ENCODE results near the gene ATXN3L.
"Not testable (repeated sequence)": the region's sequence is repeated elsewhere in the genome, so short reads cannot be mapped to it uniquely, and the experiment has no call there.

ATXN3L gene

DNA sequence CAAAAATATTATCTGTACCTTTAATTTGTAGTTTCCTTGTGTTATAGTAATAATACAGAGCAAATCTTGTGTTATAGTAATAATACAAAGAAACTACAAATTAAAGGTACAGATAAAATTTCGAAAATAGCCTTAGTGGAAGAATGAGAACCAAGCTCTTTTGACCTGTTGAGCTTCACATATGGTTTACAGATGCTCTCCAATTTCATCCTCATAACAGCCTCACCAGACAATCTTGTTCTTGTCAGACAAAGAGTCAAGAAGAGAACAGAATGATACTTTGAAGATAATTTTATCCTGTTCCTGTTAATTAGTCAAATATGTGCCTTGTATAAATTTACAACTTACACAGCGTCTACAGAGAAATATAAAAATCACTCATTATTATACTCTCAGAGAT lies 12.8 kb downstream of the ATXN3L start:
- no peak for DNase-seq (ENCODE audit: low read depth in 1 of 2, low spot score in 1 of 2)

DNA sequence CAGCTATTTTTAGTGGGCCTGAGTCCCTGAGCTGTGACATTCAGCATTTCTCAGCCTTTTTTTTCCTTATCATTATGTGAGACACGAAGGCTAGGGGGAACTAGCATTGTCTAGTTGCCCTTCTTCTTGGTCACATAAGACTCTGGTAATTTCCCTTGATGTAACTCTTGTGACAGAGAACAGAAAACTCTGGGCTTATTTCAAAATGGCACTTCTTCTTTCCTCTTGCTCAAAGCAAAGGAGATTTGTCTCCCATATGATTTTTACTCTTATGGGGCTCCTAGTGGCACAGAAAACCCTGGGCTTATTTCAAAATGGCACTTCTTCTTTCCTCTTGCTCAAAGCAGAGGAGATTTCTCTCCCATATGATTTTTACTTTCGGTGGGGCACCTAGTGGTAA lies 14.7 kb downstream of the ATXN3L start:
- no peak for DNase-seq (ENCODE audit: low read depth in 1 of 2, low spot score in 1 of 2)

DNA sequence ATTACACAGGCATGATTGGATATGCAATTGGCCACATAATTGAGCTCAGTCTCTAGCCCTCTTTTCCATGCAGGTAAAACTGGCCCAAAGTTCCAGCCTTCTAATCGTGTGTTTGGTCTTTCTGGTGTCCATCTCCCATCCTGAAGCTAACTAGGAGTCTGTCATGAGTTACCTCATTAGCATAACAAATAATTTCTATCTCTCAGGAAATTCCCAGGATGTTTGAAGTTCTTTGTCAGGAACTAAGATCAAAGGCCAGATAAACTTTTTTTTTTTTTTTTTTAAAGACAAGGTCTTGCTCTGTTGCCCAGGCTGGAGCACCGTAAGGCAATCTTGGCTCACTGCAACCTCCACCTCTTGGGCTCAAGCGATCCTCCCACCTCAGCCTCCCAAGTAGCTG lies 15.8 kb downstream of the ATXN3L start:
- DNase-seq (ENCODE audit: low read depth in 1 of 2, low spot score in 1 of 2), result no peak

DNA sequence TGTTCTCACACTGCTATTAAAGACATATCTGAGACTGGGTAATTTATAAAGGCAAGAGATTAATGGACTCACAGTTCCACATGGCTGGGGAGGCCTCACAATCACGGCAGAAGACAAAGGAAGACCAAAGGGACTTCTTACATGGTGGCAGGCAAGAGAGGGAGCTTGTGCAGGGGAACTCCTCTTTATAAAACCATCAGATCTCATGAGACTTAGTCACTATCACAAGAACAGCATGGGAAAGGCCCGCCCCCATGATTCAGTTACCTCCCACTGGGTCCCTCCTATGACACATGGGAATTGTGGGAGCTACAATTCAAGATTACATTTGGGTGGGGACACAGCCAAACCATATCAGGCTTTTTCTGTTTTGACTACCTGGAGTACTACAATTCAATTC lies 16.6 kb downstream of the ATXN3L start:
- not testable (repeated sequence) for DNase-seq (ENCODE audit: low read depth in 1 of 2, low spot score in 1 of 2)

DNA sequence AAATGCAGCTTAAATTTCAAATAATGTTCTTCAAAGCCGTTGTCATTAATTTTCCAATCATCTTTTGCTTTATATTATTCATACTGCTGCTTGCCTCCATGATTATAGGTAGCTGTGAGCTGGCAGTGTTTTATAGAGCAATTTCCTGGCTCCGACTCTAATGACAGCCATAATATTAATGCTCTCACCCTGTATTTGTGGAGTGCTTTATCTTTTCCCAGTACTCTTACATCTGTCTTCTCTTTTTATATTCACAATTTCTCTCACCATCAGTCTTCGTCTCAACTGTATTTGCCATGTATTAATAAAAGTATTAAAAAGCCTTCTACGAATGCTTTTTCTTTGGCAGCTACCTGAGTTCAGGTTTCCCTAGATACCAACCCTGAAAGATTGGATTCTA lies 21.0 kb downstream of the ATXN3L start:
- DNase-seq (ENCODE audit: low read depth in 1 of 2, low spot score in 1 of 2), result no peak

DNA sequence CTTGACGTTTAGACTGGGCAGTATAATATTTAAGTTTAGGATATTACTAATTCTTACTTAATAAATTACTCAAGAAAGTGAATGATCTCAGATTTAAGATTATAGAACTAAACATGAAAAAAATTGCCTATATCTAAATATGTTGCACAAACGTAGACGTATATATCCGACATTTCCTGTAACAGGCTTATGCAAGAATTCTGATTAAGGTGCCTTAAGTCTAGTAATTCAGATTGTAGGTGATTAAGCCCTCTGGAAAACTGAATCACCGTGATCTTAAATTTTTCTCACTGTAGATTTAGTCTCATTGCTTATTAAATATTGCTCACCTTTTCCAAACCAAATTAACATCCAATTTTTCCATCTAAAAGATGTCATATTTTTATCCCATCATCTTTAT lies 24.0 kb downstream of the ATXN3L start:
- no peak for DNase-seq (ENCODE audit: low read depth in 1 of 2, low spot score in 1 of 2)

DNA sequence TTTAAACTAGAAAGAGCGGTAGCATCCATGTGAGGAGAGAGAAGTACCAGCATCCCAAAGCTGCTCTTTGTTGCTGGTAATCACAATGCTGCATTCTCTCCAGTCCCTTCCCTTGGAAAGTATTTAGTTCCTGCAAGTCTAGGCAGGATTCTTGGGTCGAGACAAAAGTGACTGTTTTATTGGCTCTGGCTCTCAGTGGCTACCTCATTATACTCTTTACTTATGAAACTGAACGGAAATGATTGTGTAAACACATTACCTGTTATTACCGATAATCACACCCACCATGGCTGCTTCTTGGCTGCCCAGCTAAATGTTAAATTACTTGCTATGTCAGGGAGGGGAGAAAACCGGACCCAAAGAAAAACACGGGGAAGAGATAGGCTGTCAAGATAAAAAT lies 26.2 kb downstream of the ATXN3L start:
- no peak for DNase-seq (ENCODE audit: low read depth in 1 of 2, low spot score in 1 of 2)

DNA sequence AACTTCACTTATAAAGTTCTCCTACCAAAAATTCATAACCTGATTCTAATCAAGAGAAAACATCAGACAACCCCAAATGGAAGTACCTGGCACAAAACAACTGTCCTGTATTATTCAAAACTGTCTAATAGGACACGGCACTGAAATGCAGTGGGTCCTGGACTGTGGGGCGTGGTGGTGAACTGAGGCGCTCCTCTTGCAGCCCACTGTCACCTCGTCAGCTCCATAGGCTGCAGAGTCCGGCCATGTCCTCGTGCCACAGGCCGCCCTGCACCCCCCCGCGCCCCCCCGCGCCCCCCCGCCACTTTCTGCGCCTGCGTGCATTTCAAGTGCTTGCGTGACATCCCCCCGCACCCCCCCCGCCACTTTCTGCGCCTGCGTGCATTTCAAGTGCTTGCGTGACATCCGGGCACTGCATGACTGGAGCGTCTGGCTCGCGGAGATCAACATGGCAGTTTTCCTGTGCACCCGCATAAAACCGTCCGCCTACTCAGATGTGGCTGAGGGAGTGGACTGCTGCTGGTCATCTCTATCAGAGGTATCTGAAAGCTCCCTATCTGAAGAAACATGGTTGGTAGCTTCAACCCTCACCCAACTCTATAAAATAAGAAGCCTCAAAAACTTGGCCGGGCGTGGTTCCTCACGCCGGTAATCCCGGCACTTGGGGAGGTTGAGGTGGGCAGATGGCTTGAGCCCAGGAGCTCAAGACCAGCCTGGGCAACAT lies 28.8 kb downstream of the ATXN3L start:
- no peak for DNase-seq (ENCODE audit: low read depth in 1 of 2, low spot score in 1 of 2)

DNA sequence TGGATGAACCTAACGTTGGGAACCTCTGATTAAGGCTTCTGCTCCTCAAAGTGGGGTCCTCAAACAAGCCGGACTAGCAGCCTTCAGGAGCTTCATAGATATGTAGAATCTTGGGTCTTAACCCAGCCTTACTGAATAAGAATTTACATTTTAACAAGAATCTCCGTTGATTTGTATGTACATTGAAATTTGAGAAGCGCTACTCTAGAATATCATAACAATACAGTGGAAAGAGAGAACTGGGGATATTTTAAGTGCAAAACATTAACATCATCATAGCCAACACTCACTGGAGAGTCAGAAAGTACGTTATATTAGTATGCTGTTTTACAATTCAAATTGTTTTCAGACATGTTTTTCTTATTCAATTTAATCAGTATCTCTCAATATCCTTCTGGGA lies 31.2 kb downstream of the ATXN3L start:
- no peak for DNase-seq (ENCODE audit: low read depth in 1 of 2, low spot score in 1 of 2)

DNA sequence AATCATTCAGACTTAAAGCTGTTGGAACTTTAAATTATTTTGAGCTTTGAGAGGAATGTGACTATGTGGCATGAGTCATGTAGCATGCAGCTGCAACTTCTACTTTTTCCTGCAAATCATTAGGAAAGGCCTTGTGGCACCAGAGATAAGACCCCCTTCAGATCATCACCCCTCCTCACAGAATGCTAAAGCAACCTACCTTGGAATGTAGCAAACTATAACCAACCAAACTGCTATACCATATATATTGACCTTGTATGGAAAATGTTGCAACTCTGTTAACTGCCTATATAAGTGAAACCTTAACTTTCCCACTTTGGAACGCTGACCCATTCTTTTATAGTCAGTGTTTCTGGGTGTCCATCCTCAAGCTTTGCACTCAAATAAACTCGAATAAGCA lies 32.0 kb downstream of the ATXN3L start:
- no peak for DNase-seq (ENCODE audit: low read depth in 1 of 2, low spot score in 1 of 2)

DNA sequence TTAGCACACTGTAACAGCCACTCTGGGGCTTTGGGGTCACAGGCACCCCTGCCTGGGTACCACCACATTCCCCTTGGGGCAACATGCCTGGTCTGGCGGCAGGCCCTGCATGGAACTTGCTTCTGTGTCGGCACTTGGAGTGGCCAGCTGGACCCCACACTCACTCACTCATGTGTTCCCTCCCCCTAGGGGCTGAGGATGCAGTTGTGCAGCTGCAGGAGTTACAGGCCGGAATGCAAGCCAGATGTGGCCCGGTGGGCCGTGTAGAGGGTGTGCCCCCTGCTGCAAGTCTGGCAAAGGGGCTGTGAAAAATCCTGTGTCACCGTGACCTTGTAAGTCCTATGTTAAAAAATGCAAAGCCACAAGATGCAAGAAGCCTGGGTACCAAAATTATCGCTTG lies 34.2 kb downstream of the ATXN3L start:
- no peak for DNase-seq (ENCODE audit: low read depth in 1 of 2, low spot score in 1 of 2)

DNA sequence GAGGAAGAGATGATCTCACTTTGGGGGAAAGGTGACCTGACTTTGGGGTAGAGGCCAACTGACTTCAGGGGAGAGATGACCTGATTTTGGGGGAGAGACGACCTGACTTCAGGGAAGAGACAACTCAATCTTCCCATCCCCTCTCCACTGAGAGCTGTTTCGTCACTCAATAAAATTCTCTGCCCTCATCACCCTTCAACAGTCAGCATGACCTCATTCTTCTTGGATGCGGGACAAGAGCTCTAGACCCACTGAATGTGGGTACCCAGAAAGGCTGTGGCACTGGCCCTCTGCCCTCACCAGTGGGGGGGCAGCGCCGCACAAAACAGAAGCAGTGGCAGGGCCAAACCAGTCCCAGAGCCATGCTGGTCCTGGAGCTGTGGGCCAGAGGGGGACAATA lies 34.6 kb downstream of the ATXN3L start:
- no peak for DNase-seq (ENCODE audit: low read depth in 1 of 2, low spot score in 1 of 2)

DNA sequence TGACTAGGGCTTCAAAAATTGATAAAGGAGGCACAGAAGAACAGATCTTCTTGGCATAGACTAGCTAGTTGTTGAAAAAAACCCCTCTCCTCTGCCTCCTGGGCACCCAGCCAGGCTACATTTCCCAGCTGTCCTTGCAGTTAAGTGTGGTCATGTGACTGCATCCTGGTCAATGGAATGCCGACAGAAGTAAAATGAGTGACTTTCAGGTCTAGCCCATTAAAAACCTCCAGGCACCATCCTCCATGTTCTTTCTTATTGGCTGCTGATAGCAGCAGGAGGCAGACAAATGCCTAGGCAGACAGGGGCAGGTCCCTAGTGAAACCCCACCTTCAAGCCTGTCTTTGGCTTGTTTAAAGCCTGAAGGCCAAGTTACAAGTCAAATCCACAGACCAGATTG lies 35.3 kb downstream of the ATXN3L start:
- DNase-seq (ENCODE audit: low read depth in 1 of 2, low spot score in 1 of 2), result no peak

DNA sequence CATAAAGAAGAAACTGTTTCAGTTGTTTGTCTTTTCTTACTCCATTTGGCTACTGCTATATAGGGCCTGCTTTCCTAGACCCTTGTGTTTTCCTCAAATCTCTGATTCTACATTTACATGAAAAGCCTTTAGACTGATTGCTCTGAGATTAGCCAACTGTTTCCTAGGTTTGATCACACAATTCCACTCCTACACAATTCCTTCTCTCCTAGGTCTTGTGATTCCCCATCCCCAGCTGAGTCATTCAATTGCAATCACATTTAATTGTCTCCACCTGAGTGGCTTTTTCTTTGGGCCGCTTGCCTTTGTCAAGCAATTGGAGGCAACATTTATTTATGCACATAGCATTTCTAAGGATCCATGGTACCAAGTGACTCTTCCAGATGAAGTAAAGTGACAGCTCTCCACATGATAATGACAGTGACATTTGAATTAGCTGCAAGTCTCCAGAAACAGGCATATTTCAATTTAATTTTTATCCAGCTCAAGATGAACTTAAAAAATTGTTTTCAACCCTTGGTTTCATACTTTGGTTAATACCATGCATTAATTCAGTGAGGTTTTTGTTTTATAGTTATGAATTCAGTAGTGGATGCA lies 35.8 kb downstream of the ATXN3L start:
- no peak for DNase-seq (ENCODE audit: low read depth in 1 of 2, low spot score in 1 of 2)

DNA sequence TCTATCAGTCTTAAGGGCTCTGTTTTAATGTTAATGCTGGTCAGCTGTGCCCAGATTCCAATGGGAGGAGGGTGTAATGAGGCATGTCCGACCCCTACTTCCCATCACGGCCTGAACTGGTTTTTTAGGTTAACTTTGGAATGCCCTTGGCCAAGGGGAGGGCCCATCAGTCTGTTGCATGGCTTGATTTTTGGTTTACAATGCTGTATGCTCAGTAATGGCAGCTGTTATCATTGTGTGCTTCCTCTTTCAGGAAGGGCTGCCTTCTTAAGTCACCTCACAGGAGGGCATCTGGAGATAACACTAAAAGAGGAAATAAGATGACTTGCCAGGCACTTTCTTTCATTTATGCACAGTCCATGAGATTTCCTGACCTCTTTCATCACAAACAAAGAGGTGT lies 36.3 kb downstream of the ATXN3L start:
- DNase-seq (ENCODE audit: low read depth in 1 of 2, low spot score in 1 of 2), result no peak

DNA sequence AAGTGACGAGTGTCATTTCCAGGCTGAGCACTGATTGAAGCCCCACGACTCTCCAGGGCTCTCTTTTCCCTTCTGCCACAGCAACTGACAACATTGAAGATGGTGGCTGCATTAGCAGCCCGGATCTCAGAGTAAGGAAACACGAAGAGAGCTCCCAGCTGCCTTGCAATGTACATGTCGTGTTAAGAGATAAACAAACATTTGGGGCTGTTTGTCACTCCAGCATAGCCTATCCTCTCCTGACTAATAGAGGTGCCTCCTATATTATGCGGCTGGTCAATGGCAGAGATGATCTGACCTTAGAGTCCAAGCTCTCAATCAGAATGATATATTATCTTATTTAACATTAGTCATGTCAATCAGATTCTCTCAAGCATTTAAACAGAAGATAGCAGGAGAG lies 38.6 kb downstream of the ATXN3L start:
- no peak for DNase-seq (ENCODE audit: low read depth in 1 of 2, low spot score in 1 of 2)

DNA sequence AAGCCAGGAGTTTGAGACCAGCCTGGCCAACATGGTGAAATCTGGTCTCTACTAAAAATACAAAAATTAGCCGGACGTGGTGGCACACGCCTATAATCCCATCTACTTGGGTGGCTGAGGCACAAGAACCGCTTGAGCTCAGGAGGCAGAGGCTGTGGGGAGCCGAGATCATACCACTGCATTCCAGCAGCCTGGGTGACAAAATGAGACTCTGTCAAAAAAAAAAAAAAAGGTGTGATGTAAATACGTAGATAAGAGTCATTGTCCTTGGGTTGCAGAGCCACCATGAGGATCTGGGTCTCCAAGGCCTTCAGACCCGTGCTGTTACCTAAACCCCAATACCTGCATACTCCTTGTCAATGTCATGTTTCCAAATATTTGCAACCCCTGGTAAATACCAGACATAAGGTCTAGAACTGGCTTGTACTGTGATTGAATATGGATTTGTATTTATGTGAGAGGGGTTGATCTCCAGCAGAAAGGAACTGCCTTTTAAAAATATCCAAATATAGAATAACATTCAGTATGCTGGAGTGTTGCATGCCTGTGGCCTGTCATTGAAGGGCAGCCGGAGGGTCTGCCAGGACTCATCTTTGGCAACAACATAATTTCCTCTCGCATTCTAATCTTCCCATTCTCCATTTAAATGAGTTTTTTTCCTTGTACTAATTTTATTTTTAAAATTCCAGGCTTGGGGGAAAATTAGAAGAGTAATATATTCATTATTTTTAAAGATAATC lies 40.4 kb downstream of the ATXN3L start:
- DNase-seq (ENCODE audit: low read depth in 1 of 2, low spot score in 1 of 2), result no peak

DNA sequence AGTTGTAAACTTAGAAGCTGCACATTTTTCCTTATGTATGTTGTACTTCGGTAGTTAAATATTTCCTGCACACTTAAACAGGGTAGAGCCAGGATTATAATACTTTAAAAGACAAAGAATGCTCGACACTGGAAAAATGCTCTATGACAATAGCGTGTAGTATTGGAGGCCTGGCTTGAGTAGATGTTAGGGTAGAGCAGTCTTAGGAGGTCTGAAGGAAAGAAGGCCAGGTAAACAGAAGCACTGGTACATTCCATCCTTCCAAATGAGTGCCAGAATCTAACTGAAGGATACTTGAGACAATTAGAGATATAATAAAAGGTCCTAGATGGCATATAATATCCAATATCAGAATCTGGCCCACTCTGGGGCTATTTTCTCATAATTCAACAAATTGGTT lies 42.3 kb downstream of the ATXN3L start:
- no peak for DNase-seq (ENCODE audit: low read depth in 1 of 2, low spot score in 1 of 2)

DNA sequence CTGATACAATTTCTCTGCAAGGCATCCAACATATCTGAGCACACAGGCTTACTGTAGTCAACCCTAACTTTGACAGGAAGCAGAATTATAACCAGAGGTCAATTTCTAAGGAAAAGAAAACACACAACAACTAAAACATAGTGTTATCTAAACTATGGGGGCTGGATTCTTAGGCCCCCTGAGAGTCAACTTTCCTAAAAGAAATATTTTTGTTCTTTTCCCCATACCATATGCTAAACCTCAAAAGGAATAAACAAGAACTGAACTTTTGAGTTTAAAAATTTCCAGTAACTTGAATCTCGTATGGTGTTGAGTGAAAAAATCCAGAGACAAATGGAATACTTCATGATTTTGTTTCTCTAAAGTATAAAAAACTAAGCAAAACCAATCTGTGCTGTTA lies 42.9 kb downstream of the ATXN3L start:
- no peak for DNase-seq (ENCODE audit: low read depth in 1 of 2, low spot score in 1 of 2)

DNA sequence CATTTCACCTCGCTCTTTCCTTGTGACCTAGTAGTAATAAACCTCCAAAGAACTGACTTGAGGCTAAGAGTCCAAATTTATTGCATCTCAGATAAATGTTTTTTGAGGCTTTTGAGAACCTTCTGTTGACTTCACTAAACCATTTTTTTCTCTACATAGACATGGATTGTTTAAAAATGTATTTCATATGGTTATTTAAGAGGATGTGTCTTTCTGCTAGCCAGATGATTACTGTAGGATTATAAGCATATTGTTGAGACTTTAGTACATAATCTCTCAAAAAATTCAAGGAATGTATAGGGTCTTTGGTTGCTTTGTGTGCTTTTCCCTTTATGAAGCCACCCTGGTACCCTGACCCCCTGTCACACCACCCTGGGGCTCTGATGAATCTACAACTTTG lies 44.8 kb downstream of the ATXN3L start:
- DNase-seq (ENCODE audit: low read depth in 1 of 2, low spot score in 1 of 2), result no peak

DNA sequence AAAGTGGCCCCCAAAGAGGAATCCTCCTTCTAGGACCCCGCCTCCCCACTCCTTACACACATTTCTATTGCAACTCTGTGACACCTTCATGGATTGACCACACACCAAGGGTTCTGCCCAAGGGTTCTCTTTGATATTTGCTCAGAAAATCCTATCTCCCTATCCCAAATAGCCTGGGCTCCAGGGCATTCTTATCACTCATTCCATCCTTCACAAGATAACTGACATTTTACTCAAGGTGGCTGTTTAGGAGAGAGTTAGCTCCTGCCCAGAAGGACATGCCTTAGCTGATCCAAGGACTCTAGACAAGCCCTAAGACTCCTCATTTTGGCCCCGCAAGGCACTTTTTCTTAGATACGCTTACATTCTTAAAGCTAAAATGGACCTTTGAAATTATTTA lies 47.4 kb downstream of the ATXN3L start:
- no peak for DNase-seq (ENCODE audit: low read depth in 1 of 2, low spot score in 1 of 2)

DNA sequence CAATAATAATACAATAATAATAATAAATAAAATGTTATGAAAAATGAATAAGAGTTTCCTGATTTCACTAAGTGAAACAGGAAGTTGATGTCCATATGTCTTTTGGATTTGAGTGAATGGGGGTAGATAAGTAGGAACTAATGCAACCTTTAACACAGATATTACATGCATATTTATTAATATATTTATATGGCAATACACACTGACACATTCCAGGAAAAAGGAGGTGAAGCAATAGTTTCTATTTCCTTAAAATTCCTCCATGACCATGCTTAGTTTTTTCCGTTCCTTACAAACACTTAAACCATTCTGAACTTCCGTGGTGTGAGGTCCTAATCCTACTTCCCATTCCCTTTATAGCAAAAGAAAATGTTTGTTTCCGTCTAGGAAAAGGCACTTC lies 48.3 kb downstream of the ATXN3L start:
- no peak for DNase-seq (ENCODE audit: low read depth in 1 of 2, low spot score in 1 of 2)

DNA sequence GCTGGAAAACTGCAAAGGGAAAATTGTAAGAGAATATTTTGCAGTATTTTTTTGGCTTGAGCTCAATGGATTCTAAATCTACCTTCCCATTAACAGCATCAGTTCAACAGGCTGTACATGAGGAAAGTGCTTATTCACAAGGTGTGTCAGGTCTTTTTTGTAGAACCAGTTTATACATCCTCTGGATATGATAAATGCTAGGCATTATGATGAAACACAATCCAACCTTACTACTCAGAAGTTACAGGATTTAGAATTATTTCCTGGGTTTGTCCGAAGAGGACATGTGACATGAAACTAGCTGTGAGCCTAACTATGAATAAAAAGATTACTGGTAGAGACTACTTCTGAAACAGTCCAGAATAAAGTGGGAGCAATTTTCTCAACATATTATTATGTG lies 49.5 kb downstream of the ATXN3L start:
- DNase-seq (ENCODE audit: low read depth in 1 of 2, low spot score in 1 of 2), result no peak

Data from stimulated activated CD4-positive, alpha-beta T cell treated with anti-CD3 and anti-CD28 coated beads, Interleukin-15, amount 100 ng/mL, for 1 hour (primary cell).